A549 (cell line): ENCODE results near the gene ONECUT2. TPM values are rescaled to one million over a fixed set of nuclear protein-coding genes. Genes with fewer than 3 reads are reported as not detected.
A peak's percentile ranks its signal among the peaks of the same experiment; 100 is the strongest.

Source experiments
- ATAC-seq, 2 experiments: fragments of 200-7000 bp in 1 of 2; fragments of >200 bp in 1 of 2; cut with Nextera tagmentation in 1 of 2; cut with Tn5 transposase in 1 of 2; 3 replicates each; pipeline versions ENCODE4 v1.8.0 to v1.9.1; 2018 to 2020; ENCODE audit warnings: mild to moderate bottlenecking in 1 of 2, moderate library complexity in 1 of 2
- CTCF ChIA-PET: fragments of 300-600 bp; sonication (Branson Sonifier 250); formaldehyde crosslinking; extraction: SDS; loops from one replicate; lab custom pipeline; 2021; ENCODE audit warnings: antibody characterized with exemption, inconsistent platforms; lab: Yijun Ruan, JAX
- POLR2A ChIA-PET: fragments of 350-600 bp; formaldehyde crosslinking; extraction: SDS; loops from one replicate; lab custom pipeline; 2021; ENCODE audit warnings: antibody characterized with exemption, inconsistent platforms; lab: Yijun Ruan, JAX
- DNase-seq, 2 experiments: peaks; one replicate each; pipeline versions ENCODE4 v3.0.0 to v3.0.0-alpha.2; 2011 to 2016; ENCODE audit warnings: low read depth in 1 of 2, low spot score in 1 of 2
- FAIRE-seq: peaks from 2 replicates; lab custom pipeline; 2011; peaks lifted over from hg19 to GRCh38; lab: Jason Lieb, UNC
- H3K27ac ChIP-seq, 2 experiments: fragments of >200 bp; sonication (Bioruptor Twin); formaldehyde crosslinking; 3 replicates each; pipeline ENCODE4 v1.5.1; 2016 to 2017
- H3K4me1 ChIP-seq: fragments of >200 bp; sonication (Bioruptor Twin); formaldehyde crosslinking; 3 replicates; pipeline ENCODE4 v1.6.1; 2016
- H3K4me2 ChIP-seq: fragments of >200 bp; sonication (Bioruptor Twin); formaldehyde crosslinking; 3 replicates; pipeline ENCODE4 v1.6.1; 2016
- H3K4me3 ChIP-seq: fragments of >200 bp; sonication (Bioruptor Twin); formaldehyde crosslinking; 3 replicates; pipeline ENCODE4 v1.5.1; 2016
- H3K9me3 ChIP-seq: fragments of >200 bp; sonication (Bioruptor Twin); formaldehyde crosslinking; 3 replicates; pipeline ENCODE4 v1.6.1; 2016
- CEBPB ChIP-seq, 2 experiments: fragments of >200 bp in 1 of 2; sonication (Bioruptor Twin) in 1 of 2; formaldehyde crosslinking in 1 of 2; IDR thresholded peaks; 2 replicates each; pipeline ENCODE4 v1.6.1; 2012 to 2016
- CHD2 ChIP-seq: fragments of 150-350 bp; IDR thresholded peaks from 2 replicates; pipeline ENCODE4 v1.6.1; 2014; ENCODE audit warnings: low read length; ENCODE audit not compliant: partially characterized antibody
- EHF ChIP-seq: fragments of 250-450 bp; sonication (Bioruptor Pico); IDR thresholded peaks from 2 replicates; pipeline ENCODE4 v1.5.0; 2020; ENCODE audit warnings: mild to moderate bottlenecking
- EHMT2 ChIP-seq: fragments of 200-600 bp; sonication (generic); IDR thresholded peaks from 2 replicates; pipeline ENCODE4 v1.6.1; 2016; ENCODE audit warnings: antibody characterized with exemption, low read depth, mild to moderate bottlenecking, moderate library complexity
- ESRRA ChIP-seq: fragments of 150-350 bp; IDR thresholded peaks from 2 replicates; pipeline ENCODE4 v1.6.1; 2014; ENCODE audit warnings: mild to moderate bottlenecking, low read length, borderline replicate concordance
- FOSB ChIP-seq: fragments of 250-450 bp; sonication (Bioruptor Pico); IDR thresholded peaks from 2 replicates; pipeline ENCODE4 v1.5.0; 2020; ENCODE audit warnings: mild to moderate bottlenecking, moderate library complexity
- GATA3 ChIP-seq: IDR thresholded peaks from 2 replicates; pipeline ENCODE4 v1.6.1; 2012; ENCODE audit warnings: borderline replicate concordance
- HDAC2 ChIP-seq: fragments of 200-600 bp; sonication (generic); IDR thresholded peaks from 2 replicates; pipeline ENCODE4 v1.6.1; 2016
- HEYL ChIP-seq: fragments of 250-450 bp; sonication (Bioruptor Pico); IDR thresholded peaks from 2 replicates; pipeline ENCODE4 v1.8.0; 2021; ENCODE audit warnings: mild to moderate bottlenecking, moderate library complexity
- HOXA7 ChIP-seq: fragments of 250-450 bp; sonication (Bioruptor Pico); IDR thresholded peaks from 2 replicates; pipeline ENCODE4 v1.5.0; 2020; ENCODE audit warnings: mild to moderate bottlenecking, moderate library complexity
- KDM5A ChIP-seq: fragments of 200-600 bp; sonication (generic); IDR thresholded peaks from 2 replicates; pipeline ENCODE4 v1.6.1; 2016; ENCODE audit warnings: antibody characterized with exemption, mild to moderate bottlenecking
- MAFK ChIP-seq: fragments of 450-650 bp; IDR thresholded peaks from 2 replicates; pipeline ENCODE4 v1.6.1; 2014; ENCODE audit not compliant: partially characterized antibody
- MAZ ChIP-seq: fragments of 150-350 bp; IDR thresholded peaks from 2 replicates; pipeline ENCODE4 v1.6.1; 2014; ENCODE audit warnings: antibody characterized with exemption, low read depth, low read length, borderline replicate concordance
- NFE2L2 ChIP-seq: fragments of 150-350 bp; conservative IDR thresholded peaks from 2 replicates; pipeline ENCODE4 v1.6.1; 2014; ENCODE audit warnings: low read length
- NR3C1 ChIP-seq: fragments of >200 bp; sonication (Bioruptor Twin); formaldehyde crosslinking; IDR thresholded peaks from 3 replicates; pipeline ENCODE4 v1.6.1; 2017
- POLR2A ChIP-seq: IDR thresholded peaks from 2 replicates; pipeline ENCODE4 v1.6.1; 2012; ENCODE audit warnings: mild to moderate bottlenecking, low read length
- RCOR1 ChIP-seq: fragments of 150-350 bp; IDR thresholded peaks from 2 replicates; pipeline ENCODE4 v1.6.1; 2014; ENCODE audit warnings: antibody characterized with exemption, low read length, low read depth
- RNF2 ChIP-seq: fragments of 200-600 bp; sonication (generic); IDR thresholded peaks from 2 replicates; pipeline ENCODE4 v1.6.1; 2016; ENCODE audit warnings: low read depth, mild to moderate bottlenecking, antibody characterized with exemption, moderate library complexity, borderline replicate concordance
- SREBF2 ChIP-seq: fragments of 450-650 bp; IDR thresholded peaks from 2 replicates; pipeline ENCODE4 v1.6.1; 2014; ENCODE audit warnings: mild to moderate bottlenecking, moderate library complexity
- TP53 ChIP-seq: fragments of 250-450 bp; sonication (Bioruptor Pico); IDR thresholded peaks from 2 replicates; pipeline ENCODE4 v1.5.0; 2021; ENCODE audit warnings: mild to moderate bottlenecking, moderate library complexity
- ZC3H11A ChIP-seq: fragments of 450-650 bp; IDR thresholded peaks from 2 replicates; pipeline ENCODE4 v1.6.1; 2014; ENCODE audit warnings: antibody characterized with exemption, mild to moderate bottlenecking
- ZSCAN20 ChIP-seq: fragments of 250-450 bp; sonication (Bioruptor Pico); IDR thresholded peaks from 2 replicates; pipeline ENCODE4 v1.8.0; 2022; ENCODE audit warnings: mild to moderate bottlenecking, moderate library complexity
- WGBS: methylation state at CpG from one replicate; pipeline ENCODE4 v1.1.6; 2017; ENCODE audit errors: missing lambda C conversion rate; 5-methylcytosine and 5-hydroxymethylcytosine counted together
- polyA plus RNA-seq, 4 experiments: library from polyadenylated mRNA; depleted of rRNA in 3 of 4; stranded (reverse); fragments of >200 nt; fragmentation: RNase III in 1 of 4; extraction: RNeasy Plus Mini Kit Qiagen cat#74134 plus additional on column Dnase treatment in 1 of 4; gene quantifications; 2 replicates in 3 of 4; 3 replicates in 1 of 4; pipeline ENCODE4 v1.2.3, GENCODE V29; 2011 to 2017
- TF ChIP-seq, protein P1 (sequence below): IDR thresholded peaks from 2 replicates; pipeline ENCODE4 v1.6.1; 2012
- TF ChIP-seq, protein P2 (sequence below): fragments of 200-600 bp; sonication (generic); IDR thresholded peaks from 2 replicates; pipeline ENCODE4 v1.6.1; 2016; ENCODE audit warnings: antibody characterized with exemption, mild to moderate bottlenecking, moderate library complexity
- TF ChIP-seq, protein P3 (sequence below): fragments of 250-450 bp; sonication (Bioruptor Pico); IDR thresholded peaks from 2 replicates; pipeline ENCODE4 v1.5.0; 2021; ENCODE audit warnings: mild to moderate bottlenecking, moderate library complexity, borderline replicate concordance
- TF ChIP-seq, protein P4 (sequence below): fragments of >200 bp; sonication (Bioruptor Twin); formaldehyde crosslinking; IDR thresholded peaks from 2 replicates; pipeline ENCODE4 v1.6.1; 2016
- TF ChIP-seq, protein P5 (sequence below): fragments of 450-650 bp; IDR thresholded peaks from 2 replicates; pipeline ENCODE4 v1.6.1; 2014; ENCODE audit warnings: antibody characterized with exemption

The ONECUT2 gene
- polyA plus RNA-seq, 2 of the 4 experiments (the other 2 are of a cell fraction): 0.45 to 0.62 TPM

DNA sequence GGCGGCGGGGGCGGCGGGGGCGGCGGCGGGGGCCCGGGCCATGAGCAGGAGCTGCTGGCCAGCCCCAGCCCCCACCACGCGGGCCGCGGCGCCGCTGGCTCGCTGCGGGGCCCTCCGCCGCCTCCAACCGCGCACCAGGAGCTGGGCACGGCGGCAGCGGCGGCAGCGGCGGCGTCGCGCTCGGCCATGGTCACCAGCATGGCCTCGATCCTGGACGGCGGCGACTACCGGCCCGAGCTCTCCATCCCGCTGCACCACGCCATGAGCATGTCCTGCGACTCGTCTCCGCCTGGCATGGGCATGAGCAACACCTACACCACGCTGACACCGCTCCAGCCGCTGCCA is 644 bp downstream of the ONECUT2 start:
- ATAC-seq (no peak), FAIRE-seq (no peak), DNase-seq (no peak)
- H3K4me3 ChIP-seq: peak overlapping the region; percentile 52
- H3K9me3 ChIP-seq: no peaks in the 10 kb centered on the region
- CTCF ChIA-PET: interaction anchor here (0.6 to 1.6 kb wide), 5 partner anchors 25 to 687 kb away, joined by 3 read pairs; no protein-coding TSS in a partner anchor
- peak overlapping the region; percentile 45 to 88; a peak in 4 of 6 replicates for H3K27ac ChIP-seq
- TF ChIP-seq CEBPB (IDR thresholded peaks at IDR 0.05): no peak
- TF ChIP-seq KDM5A: no peak
- TF ChIP-seq NFE2L2: no peak
- TF ChIP-seq MAFK: no peak
- TF ChIP-seq, protein P1, sequence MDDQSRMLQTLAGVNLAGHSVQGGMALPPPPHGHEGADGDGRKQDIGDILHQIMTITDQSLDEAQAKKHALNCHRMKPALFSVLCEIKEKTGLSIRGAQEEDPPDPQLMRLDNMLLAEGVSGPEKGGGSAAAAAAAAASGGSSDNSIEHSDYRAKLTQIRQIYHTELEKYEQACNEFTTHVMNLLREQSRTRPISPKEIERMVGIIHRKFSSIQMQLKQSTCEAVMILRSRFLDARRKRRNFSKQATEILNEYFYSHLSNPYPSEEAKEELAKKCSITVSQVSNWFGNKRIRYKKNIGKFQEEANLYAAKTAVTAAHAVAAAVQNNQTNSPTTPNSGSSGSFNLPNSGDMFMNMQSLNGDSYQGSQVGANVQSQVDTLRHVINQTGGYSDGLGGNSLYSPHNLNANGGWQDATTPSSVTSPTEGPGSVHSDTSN: no peak
- TF ChIP-seq, protein P2, sequence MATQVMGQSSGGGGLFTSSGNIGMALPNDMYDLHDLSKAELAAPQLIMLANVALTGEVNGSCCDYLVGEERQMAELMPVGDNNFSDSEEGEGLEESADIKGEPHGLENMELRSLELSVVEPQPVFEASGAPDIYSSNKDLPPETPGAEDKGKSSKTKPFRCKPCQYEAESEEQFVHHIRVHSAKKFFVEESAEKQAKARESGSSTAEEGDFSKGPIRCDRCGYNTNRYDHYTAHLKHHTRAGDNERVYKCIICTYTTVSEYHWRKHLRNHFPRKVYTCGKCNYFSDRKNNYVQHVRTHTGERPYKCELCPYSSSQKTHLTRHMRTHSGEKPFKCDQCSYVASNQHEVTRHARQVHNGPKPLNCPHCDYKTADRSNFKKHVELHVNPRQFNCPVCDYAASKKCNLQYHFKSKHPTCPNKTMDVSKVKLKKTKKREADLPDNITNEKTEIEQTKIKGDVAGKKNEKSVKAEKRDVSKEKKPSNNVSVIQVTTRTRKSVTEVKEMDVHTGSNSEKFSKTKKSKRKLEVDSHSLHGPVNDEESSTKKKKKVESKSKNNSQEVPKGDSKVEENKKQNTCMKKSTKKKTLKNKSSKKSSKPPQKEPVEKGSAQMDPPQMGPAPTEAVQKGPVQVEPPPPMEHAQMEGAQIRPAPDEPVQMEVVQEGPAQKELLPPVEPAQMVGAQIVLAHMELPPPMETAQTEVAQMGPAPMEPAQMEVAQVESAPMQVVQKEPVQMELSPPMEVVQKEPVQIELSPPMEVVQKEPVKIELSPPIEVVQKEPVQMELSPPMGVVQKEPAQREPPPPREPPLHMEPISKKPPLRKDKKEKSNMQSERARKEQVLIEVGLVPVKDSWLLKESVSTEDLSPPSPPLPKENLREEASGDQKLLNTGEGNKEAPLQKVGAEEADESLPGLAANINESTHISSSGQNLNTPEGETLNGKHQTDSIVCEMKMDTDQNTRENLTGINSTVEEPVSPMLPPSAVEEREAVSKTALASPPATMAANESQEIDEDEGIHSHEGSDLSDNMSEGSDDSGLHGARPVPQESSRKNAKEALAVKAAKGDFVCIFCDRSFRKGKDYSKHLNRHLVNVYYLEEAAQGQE: no peak
- no peak for TF ChIP-seq CHD2
- TF ChIP-seq HDAC2: no peak
- no peak for TF ChIP-seq POLR2A
- no peak for TF ChIP-seq EHMT2
- TF ChIP-seq, protein P3, sequence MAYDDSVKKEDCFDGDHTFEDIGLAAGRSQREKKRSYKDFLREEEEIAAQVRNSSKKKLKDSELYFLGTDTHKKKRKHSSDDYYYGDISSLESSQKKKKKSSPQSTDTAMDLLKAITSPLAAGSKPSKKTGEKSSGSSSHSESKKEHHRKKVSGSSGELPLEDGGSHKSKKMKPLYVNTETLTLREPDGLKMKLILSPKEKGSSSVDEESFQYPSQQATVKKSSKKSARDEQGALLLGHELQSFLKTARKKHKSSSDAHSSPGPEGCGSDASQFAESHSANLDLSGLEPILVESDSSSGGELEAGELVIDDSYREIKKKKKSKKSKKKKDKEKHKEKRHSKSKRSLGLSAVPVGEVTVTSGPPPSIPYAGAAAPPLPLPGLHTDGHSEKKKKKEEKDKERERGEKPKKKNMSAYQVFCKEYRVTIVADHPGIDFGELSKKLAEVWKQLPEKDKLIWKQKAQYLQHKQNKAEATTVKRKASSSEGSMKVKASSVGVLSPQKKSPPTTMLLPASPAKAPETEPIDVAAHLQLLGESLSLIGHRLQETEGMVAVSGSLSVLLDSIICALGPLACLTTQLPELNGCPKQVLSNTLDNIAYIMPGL (CRISPR knock-in tag): no peak
- TF ChIP-seq GATA3: no peak
- no peak for TF ChIP-seq EHF
- TF ChIP-seq RCOR1: no peak
- TF ChIP-seq RNF2: no peak
- peak overlapping the region; percentile 92 for H3K4me2 ChIP-seq
- POLR2A ChIA-PET: no interaction called here
- WGBS: 86% methylated on average over 7 of the region's 44 CpGs
- peaks cover 8% of the 10 kb centered on the region; the same call in 2 of the 3 replicates for H3K4me1 ChIP-seq

DNA sequence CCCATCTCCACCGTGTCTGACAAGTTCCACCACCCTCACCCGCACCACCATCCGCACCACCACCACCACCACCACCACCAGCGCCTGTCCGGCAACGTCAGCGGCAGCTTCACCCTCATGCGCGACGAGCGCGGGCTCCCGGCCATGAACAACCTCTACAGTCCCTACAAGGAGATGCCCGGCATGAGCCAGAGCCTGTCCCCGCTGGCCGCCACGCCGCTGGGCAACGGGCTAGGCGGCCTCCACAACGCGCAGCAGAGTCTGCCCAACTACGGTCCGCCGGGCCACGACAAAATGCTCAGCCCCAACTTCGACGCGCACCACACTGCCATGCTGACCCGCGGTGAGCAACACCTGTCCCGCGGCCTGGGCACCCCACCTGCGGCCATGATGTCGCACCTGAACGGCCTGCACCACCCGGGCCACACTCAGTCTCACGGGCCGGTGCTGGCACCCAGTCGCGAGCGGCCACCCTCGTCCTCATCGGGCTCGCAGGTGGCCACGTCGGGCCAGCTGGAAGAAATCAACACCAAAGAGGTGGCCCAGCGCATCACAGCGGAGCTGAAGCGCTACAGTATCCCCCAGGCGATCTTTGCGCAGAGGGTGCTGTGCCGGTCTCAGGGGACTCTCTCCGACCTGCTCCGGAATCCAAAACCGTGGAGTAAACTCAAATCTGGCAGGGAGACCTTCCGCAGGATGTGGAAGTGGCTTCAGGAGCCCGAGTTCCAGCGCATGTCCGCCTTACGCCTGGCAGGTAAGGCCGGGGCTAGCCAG is 1.2 kb downstream of the ONECUT2 start:
- H3K4me2 ChIP-seq: peak overlapping the region; percentile 92
- CTCF ChIA-PET: interaction anchor here (0.7 to 2.9 kb wide), 8 partner anchors 11 to 688 kb away, joined by 3 to 27 read pairs (median 3); no protein-coding TSS in a partner anchor
- H3K4me3 ChIP-seq: peak overlapping the region; percentile 52; the same call in 2 of the 3 replicates

More for the DNA sequence above, 1.2 kb downstream of the ONECUT2 start:
- Histone ChIP-seq H3K4me1 (peaks cover 8% of the 10 kb centered on the region; the same call in 2 of the 3 replicates), H3K27ac (no peak overlapping the region), H3K9me3 (no peaks in the 10 kb centered on the region)
- ATAC-seq (no peak), FAIRE-seq (no peak), DNase-seq (no peak)
- 99% methylated on average over 50 of the region's 62 CpGs for WGBS
- POLR2A ChIA-PET: no interaction called here
- TF ChIP-seq MAZ (no peak), EHF (no peak), EHMT2 (no peak), TP53 (no peak), ESRRA (no peak), HOXA7 (CRISPR knock-in tag) (no peak), POLR2A (no peak), HEYL (CRISPR knock-in tag) (no peak), FOSB (CRISPR knock-in tag) (no peak), ZC3H11A (no peak), NR3C1 (no peak), SREBF2 (no peak), ZSCAN20 (no peak)
- TF ChIP-seq, protein P4, sequence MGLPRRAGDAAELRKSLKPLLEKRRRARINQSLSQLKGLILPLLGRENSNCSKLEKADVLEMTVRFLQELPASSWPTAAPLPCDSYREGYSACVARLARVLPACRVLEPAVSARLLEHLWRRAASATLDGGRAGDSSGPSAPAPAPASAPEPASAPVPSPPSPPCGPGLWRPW: no peak
- TF ChIP-seq, protein P3 (CRISPR knock-in tag): no peak
- TF ChIP-seq, protein P5, sequence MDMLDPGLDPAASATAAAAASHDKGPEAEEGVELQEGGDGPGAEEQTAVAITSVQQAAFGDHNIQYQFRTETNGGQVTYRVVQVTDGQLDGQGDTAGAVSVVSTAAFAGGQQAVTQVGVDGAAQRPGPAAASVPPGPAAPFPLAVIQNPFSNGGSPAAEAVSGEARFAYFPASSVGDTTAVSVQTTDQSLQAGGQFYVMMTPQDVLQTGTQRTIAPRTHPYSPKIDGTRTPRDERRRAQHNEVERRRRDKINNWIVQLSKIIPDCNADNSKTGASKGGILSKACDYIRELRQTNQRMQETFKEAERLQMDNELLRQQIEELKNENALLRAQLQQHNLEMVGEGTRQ: no peak
